Caco-2 (cell line): ENCODE results near the gene DIAPH3. TPM values are rescaled to one million over a fixed set of nuclear protein-coding genes. Genes with fewer than 3 reads are reported as not detected.

Experiments used
- BruUV-seq: library from RNA; stranded (reverse); fragments of 400-500 nt; replicated peaks from 2 replicates; lab custom pipeline; 2021; lab: Mats Ljungman, UMichigan
- CTCF ChIA-PET: fragments of 300-600 bp; sonication (Branson Sonifier 250); formaldehyde crosslinking; loops from one replicate; lab custom pipeline; 2022; ENCODE audit warnings: antibody characterized with exemption; lab: Charles Lee
- POLR2A ChIA-PET: fragments of 300-600 bp; sonication (Branson Sonifier 250); formaldehyde crosslinking; loops from one replicate; lab custom pipeline; 2022; ENCODE audit warnings: antibody characterized with exemption; lab: Charles Lee
- DNase-seq, 2 experiments: peaks; one replicate each; pipeline versions ENCODE4 v3.0.0 to v3.0.0-alpha.2; 2020 to 2022
- H3K27me3 ChIP-seq: replicated peaks from 2 replicates; pipeline ENCODE4 v1.6.0; 2011; ENCODE audit warnings: low read length; ENCODE audit not compliant: control insufficient read depth, insufficient read depth
- H3K36me3 ChIP-seq: 2 replicates; pipeline ENCODE4 v1.5.1; 2011; ENCODE audit warnings: low read length; ENCODE audit not compliant: control insufficient read depth, insufficient read depth
- H3K4me1 ChIP-seq: fragments of 250-450 bp; sonication (Bioruptor Pico); 2 replicates; pipeline ENCODE4 v1.5.1; 2020; ENCODE audit warnings: mild to moderate bottlenecking
- H3K4me3 ChIP-seq: 2 replicates; pipeline ENCODE4 v1.5.1; 2011; ENCODE audit warnings: low read depth, mild to moderate bottlenecking, control low read depth, low read length
- H3K9me3 ChIP-seq: fragments of 250-450 bp; sonication (Bioruptor Pico); 2 replicates; pipeline ENCODE4 v1.5.1; 2020; ENCODE audit warnings: mild to moderate bottlenecking, moderate library complexity
- H3K27ac Mint-ChIP-seq: one replicate; pipeline ENCODE4 v1.8.0; 2022; ENCODE audit warnings: mixed read lengths; ENCODE audit not compliant: unreplicated experiment
- H3K27me3 Mint-ChIP-seq: one replicate; pipeline ENCODE4 v1.8.0; 2022; ENCODE audit warnings: mixed read lengths; ENCODE audit not compliant: insufficient read depth, unreplicated experiment
- H3K36me3 Mint-ChIP-seq: one replicate; pipeline ENCODE4 v1.8.0; 2022; ENCODE audit warnings: mild to moderate bottlenecking, mixed read lengths; ENCODE audit not compliant: insufficient read depth, unreplicated experiment
- H3K4me1 Mint-ChIP-seq: one replicate; pipeline ENCODE4 v1.8.0; 2022; ENCODE audit warnings: low read depth, mixed read lengths; ENCODE audit not compliant: unreplicated experiment
- H3K4me3 Mint-ChIP-seq: one replicate; pipeline ENCODE4 v1.8.0; 2022; ENCODE audit warnings: mild to moderate bottlenecking, moderate library complexity, mixed read lengths; ENCODE audit not compliant: unreplicated experiment
- H3K9me3 Mint-ChIP-seq: one replicate; pipeline ENCODE4 v1.8.0; 2022; ENCODE audit warnings: mixed read lengths; ENCODE audit not compliant: unreplicated experiment
- CTCF ChIP-seq, 2 experiments: fragments of 200-600 bp in 1 of 2; IDR thresholded peaks; 1 replicate in 1 of 2; 2 replicates in 1 of 2; pipeline versions ENCODE4 v1.5.1 to v1.8.0; 2011 to 2022; ENCODE audit warnings: antibody characterized with exemption in 1 of 2, control low read depth in 1 of 2, inconsistent platforms in 1 of 2, low read depth in 1 of 2, low read length in 1 of 2, mild to moderate bottlenecking in 1 of 2, moderate library complexity in 1 of 2; ENCODE audit not compliant: insufficient read depth in 1 of 2, severe bottlenecking in 1 of 2, unreplicated experiment in 1 of 2
- intact Hi-C: fragments of 100-400 bp; cut with micrococcal nuclease; formaldehyde crosslinking; loops from one replicate; pipeline ENCODE4 v1.10.0; 2022; ENCODE audit not compliant: unreplicated experiment
- total RNA-seq: library from RNA; stranded (reverse); gene quantifications from 2 replicates; pipeline ENCODE4 v1.2.3, GENCODE V29; 2022

DIAPH3 gene
- total RNA-seq, 1 experiment from 2014 or later = 60.6 TPM

GRCh38 chr13:59643906-59644626 lies 519.7 kb downstream of the DIAPH3 start:
- peak in 1 of 2 experiments; percentile 16 for DNase-seq
- Mint-ChIP-seq H3K27ac (no peak overlapping the region), H3K4me3 (no peak overlapping the region), H3K36me3 (no peaks in the 10 kb centered on the region), H3K27me3 (no peaks in the 10 kb centered on the region), H3K4me1 (peaks cover 20% of the 10 kb centered on the region), H3K9me3 (no peaks in the 10 kb centered on the region)
- POLR2A ChIA-PET = no interaction called here
- H3K9me3 ChIP-seq = no peaks in the 10 kb centered on the region
- H3K27me3 ChIP-seq = no peaks in the 10 kb centered on the region
- no peaks in the 10 kb centered on the region for H3K36me3 ChIP-seq
- no peak overlapping the region for H3K4me3 ChIP-seq
- CTCF ChIA-PET = no interaction called here
- intact Hi-C loops = no loop called here
- peaks cover 21% of the 10 kb centered on the region for H3K4me1 ChIP-seq
- TF ChIP-seq CTCF (IDR thresholded peaks at IDR 0.05; ENCODE audit: insufficient read depth in 1 of 2, low read depth in 1 of 2, low read length in 1 of 2, severe bottlenecking in 1 of 2, unreplicated experiment in 1 of 2) = no peak
- no TSS peak for BruUV-seq

GRCh38 chr13:59643364-59643841 lies 520.3 kb downstream of the DIAPH3 start:
- peaks cover 21% of the 10 kb centered on the region for H3K4me1 ChIP-seq
- Mint-ChIP-seq H3K4me1 (peaks cover 20% of the 10 kb centered on the region), H3K27me3 (no peaks in the 10 kb centered on the region), H3K4me3 (no peak overlapping the region), H3K27ac (no peak overlapping the region), H3K9me3 (no peaks in the 10 kb centered on the region), H3K36me3 (no peaks in the 10 kb centered on the region)
- BruUV-seq = no TSS peak
- H3K36me3 ChIP-seq = no peaks in the 10 kb centered on the region
- no peak overlapping the region for H3K4me3 ChIP-seq
- intact Hi-C loops = no loop called here
- ChIA-PET CTCF (no interaction called here), POLR2A (no interaction called here)
- no peaks in the 10 kb centered on the region for H3K9me3 ChIP-seq
- no peaks in the 10 kb centered on the region for H3K27me3 ChIP-seq
- no peak for TF ChIP-seq CTCF (IDR thresholded peaks at IDR 0.05; ENCODE audit: insufficient read depth in 1 of 2, low read depth in 1 of 2, low read length in 1 of 2, severe bottlenecking in 1 of 2, unreplicated experiment in 1 of 2)
- DNase-seq = no peak

GRCh38 chr13:59641817-59642216 lies 521.9 kb downstream of the DIAPH3 start:
- POLR2A ChIA-PET = no interaction called here
- Histone ChIP-seq H3K27me3 (no peaks in the 10 kb centered on the region), H3K36me3 (no peaks in the 10 kb centered on the region), H3K4me1 (peaks cover 21% of the 10 kb centered on the region), H3K9me3 (no peaks in the 10 kb centered on the region), H3K4me3 (no peak overlapping the region)
- peaks cover 20% of the 10 kb centered on the region for H3K4me1 Mint-ChIP-seq
- H3K27me3 Mint-ChIP-seq = no peaks in the 10 kb centered on the region
- intact Hi-C loops = no loop called here
- CTCF ChIA-PET = no interaction called here
- no peaks in the 10 kb centered on the region for H3K9me3 Mint-ChIP-seq
- no peaks in the 10 kb centered on the region for H3K36me3 Mint-ChIP-seq
- DNase-seq = no peak
- no peak overlapping the region for H3K4me3 Mint-ChIP-seq
- no peak for TF ChIP-seq CTCF (IDR thresholded peaks at IDR 0.05; ENCODE audit: insufficient read depth in 1 of 2, low read depth in 1 of 2, low read length in 1 of 2, severe bottlenecking in 1 of 2, unreplicated experiment in 1 of 2)
- H3K27ac Mint-ChIP-seq = no peak overlapping the region
- no TSS peak for BruUV-seq
